ENCODE measurements around the gene CTF1.

GRCh38 chr16:30886145-30886544 is 10.3 kb upstream of the CTF1 start:
- TF ChIP-seq CTCF (IDR thresholded peaks at IDR 0.05) (no peak), POLR2A (IDR thresholded peaks at IDR 0.05) (no peak), POLR2AphosphoS5 (IDR thresholded peaks at IDR 0.05) (no peak), EP300 (IDR thresholded peaks at IDR 0.05) (no peak)

Data from sigmoid colon (tissue), 4 donors.